Testis (tissue), 3 donors: ENCODE measurements around the gene ADAM15. TPM values are rescaled to one million over a fixed set of nuclear protein-coding genes. Genes with fewer than 3 reads are reported as not detected.

Source experiments
- DNase-seq: peaks from one replicate; pipeline ENCODE4 v3.0.0-alpha.2; 2019
- H3K27ac ChIP-seq, 2 donors: fragments of 200-600 bp; sonication (generic); one replicate each; pipeline ENCODE4 v1.5.1; 2019
- H3K27me3 ChIP-seq: fragments of 200-600 bp; sonication (generic); one replicate; pipeline ENCODE4 v1.5.1; 2019
- H3K36me3 ChIP-seq: fragments of 200-600 bp; sonication (generic); one replicate; pipeline ENCODE4 v1.5.1; 2017; ENCODE audit warnings: low read depth; ENCODE audit errors: missing control alignments
- H3K4me1 ChIP-seq: fragments of 200-600 bp; sonication (generic); one replicate; pipeline ENCODE4 v1.5.1; 2019
- H3K4me3 ChIP-seq, 2 donors: fragments of 200-600 bp; sonication (generic); one replicate each; pipeline ENCODE4 v1.5.1; 2017 to 2019
- H3K9me3 ChIP-seq: fragments of 200-600 bp; sonication (generic); one replicate; pipeline ENCODE4 v1.5.1; 2017
- CTCF ChIP-seq, 3 experiments: fragments of 450-650 bp in 2 of 3; fragments of 200-600 bp in 1 of 3; sonication (generic) in 1 of 3; IDR thresholded peaks; one replicate each; pipeline ENCODE4 v1.5.1; 2016 to 2019; ENCODE audit warnings: antibody characterized with exemption in 3 of 3, mild to moderate bottlenecking in 2 of 3, moderate library complexity in 1 of 3
- POLR2A ChIP-seq: fragments of 450-650 bp; IDR thresholded peaks from one replicate; pipeline ENCODE4 v1.6.1; 2017; ENCODE audit warnings: antibody characterized with exemption, mild to moderate bottlenecking, moderate library complexity
- WGBS, 2 donors: methylation state at CpG; one replicate each; pipeline ENCODE4 v1.1.5; 2018; 5-methylcytosine and 5-hydroxymethylcytosine counted together
- intact Hi-C: fragments of 100-400 bp; cut with DNase I; formaldehyde crosslinking; loops from one replicate; pipeline ENCODE4 v1.15.1; 2023; ENCODE audit warnings: low total_unique reads
- polyA plus RNA-seq: library from polyadenylated mRNA; stranded (reverse); fragments of 350-450 nt; fragmentation: Illumina TruSeq; extraction: RNeasy Lipid Tissue Mini Kit (QIAGEN cat#74804); gene quantifications from one replicate; pipeline ENCODE4 v1.2.3, GENCODE V29; 2014; ENCODE audit warnings: low read depth, low replicate concordance; ENCODE audit not compliant: insufficient read depth
- total RNA-seq, 2 donors: library from RNA; depleted of rRNA; stranded (reverse); fragments of >200 nt; gene quantifications; one replicate each; pipeline ENCODE4 v1.2.3, GENCODE V29; 2016

The ADAM15 gene
- total and polyA plus RNA-seq, 3 donors from 2014 or later = 30.7 to 42.6 (median 34.5) TPM

DNA sequence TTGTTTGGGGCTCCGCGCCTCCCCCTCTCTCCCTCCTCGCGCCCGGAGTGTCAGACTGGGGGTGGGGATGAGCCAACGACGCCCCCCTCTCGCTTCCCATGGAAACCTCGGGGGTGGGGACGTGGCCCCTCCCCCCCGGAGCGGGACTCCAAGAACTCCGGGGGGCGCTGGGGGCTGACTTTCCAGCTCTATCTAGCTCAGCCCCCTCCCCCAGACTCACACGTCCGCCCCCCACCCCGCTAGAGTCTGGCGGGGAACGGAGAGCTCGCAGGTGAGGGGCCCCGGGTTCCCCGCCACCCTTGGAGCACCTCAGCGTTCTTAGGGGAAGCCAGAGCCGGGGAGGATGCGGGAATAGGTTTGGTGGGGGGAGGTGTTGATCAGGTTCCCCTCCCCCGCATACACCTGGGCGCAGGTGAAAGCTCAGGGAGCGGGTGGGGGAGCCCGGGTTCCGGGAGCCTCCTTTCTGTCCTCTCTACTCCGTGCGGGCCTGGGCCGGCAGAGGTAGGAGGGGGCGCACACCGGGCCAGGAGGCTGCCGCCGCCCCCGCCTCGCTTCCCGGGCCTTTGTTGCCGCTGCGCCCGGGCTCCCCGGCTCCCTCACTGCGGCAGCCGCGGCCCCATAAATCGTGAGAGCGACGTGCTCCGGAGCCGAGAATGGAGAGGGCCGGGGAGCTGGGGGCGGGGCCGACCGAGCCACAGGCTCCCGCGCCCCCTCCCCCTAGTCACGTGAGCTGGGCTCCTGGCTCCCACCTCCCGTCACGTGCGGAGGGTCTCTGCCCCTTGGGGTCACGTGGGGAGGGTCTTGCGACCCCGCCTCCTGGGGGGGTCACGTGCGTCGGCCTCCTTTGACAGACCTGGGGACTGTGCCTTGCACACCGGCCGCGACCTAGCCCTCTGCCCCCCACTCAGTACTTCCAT, 29.5 kb downstream of the ADAM15 start:
- TF ChIP-seq POLR2A (no peak), CTCF (IDR thresholded peaks at IDR 0.05) (no peak)
- 1 to 3% methylated on average over 14 to 40 of the region's 71 CpGs for WGBS, 2 donors
- Histone ChIP-seq H3K27me3 (no peaks in the 10 kb centered on the region), H3K36me3 (no peaks in the 10 kb centered on the region), H3K9me3 (no peaks in the 10 kb centered on the region), H3K4me1 (peaks cover 43% of the 10 kb centered on the region), H3K27ac (no peak overlapping the region), H3K4me3 (peak overlapping the region; percentile 18 to 21)
- DNase-seq = no peak
- intact Hi-C loops = no loop called here

DNA sequence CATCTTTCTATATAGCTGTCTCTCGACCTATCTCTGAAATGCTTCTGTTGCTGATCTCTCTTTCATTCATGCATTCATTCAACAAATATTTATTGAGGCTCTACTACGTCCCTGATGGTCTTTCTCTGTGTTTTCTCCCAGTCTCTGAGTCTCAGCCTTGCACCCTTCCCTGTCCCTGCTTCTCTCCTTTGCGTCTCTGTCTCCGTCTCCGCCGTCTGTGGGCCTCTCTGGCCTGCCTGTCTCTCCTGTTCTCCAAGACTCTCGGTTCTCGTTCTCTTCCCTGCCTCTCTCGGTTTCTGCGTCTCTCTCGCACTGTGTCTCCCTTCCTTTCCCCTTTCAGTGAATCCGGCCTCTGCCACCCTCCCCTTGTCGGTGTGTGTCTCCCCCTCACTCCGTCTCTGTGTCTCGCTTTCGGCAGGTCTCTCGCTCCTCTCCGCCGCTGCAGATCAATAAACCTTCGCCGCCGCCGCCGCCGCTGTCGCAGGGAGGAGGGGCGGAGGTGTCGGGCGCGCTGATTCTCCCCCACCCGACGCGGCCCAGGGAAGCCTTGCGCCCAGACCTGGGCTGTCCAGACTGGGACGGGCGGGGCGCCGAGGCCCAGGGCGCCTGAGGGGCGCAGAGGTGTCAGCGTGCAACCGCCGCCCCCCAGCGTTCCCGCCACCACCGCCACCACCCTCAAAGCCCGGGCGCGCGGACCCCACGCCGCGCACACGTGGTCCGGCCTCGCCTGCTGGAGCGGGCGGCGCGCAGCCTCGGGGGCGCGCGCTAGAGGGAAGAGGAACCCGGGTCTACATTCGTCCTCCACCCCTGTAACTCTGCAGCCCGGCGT, 30.6 kb downstream of the ADAM15 start:
- TF ChIP-seq POLR2A (no peak), CTCF (IDR thresholded peaks at IDR 0.05) (no peak)
- no peaks in the 10 kb centered on the region for H3K9me3 ChIP-seq
- DNase-seq = no peak
- intact Hi-C loops = no loop called here
- peaks cover 53% of the 10 kb centered on the region for H3K4me1 ChIP-seq
- H3K27ac ChIP-seq = no peak overlapping the region
- H3K27me3 ChIP-seq = no peaks in the 10 kb centered on the region
- 2 to 5% methylated on average over 18 to 66 of the region's 68 CpGs for WGBS, 2 donors
- H3K4me3 ChIP-seq = peak overlapping the region; percentile 13 to 36
- no peaks in the 10 kb centered on the region for H3K36me3 ChIP-seq

DNA sequence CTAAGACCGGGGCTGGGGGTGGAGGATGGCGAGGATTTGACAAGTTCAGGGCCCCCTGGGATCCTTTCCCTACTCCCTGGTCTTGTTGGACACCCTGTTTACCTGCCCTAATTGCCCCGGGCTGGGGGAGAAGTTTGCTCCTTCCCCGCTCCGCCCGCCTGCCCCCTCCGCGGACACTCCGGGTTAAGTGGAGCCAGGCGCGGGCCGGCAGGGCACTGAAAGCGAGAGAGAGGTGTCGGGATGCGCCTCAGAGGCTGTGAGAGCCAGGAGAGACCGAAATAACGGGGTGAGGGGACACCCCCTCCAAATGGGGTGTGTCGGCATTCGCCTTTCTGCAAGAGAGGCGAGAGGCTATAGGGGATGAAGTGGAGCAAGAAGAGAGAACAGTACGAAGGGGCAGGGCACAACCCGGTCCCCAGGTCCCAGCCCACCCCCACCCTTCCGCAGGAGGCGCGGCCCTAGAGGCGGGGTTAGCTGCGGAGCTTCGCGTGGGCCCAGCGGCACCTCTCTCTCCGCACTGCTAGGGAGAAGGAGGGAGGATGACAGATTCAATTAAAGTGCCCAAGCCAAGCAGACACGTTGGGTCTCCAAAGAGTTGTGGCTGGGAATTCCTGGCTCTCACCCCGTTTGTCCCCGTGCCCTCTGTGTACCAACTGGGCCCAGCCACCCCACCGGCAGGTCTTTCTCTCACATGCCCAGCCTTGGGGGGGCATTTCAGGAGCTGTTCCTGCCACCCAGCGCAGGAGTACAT, 31.4 kb downstream of the ADAM15 start:
- intact Hi-C loops = no loop called here
- DNase-seq = no peak
- 3 to 5% methylated on average over 20 to 36 of the region's 36 CpGs for WGBS, 2 donors
- TF ChIP-seq POLR2A = no peak
- no peak for TF ChIP-seq CTCF (IDR thresholded peaks at IDR 0.05)
- no peaks in the 10 kb centered on the region for H3K9me3 ChIP-seq
- no peaks in the 10 kb centered on the region for H3K36me3 ChIP-seq
- H3K4me1 ChIP-seq = peaks cover 55% of the 10 kb centered on the region
- no peaks in the 10 kb centered on the region for H3K27me3 ChIP-seq
- H3K4me3 ChIP-seq = peak overlapping the region; percentile 13 to 36
- H3K27ac ChIP-seq = no peak overlapping the region

GRCh38 chr1:155083052-155083541, 32.0 kb downstream of the ADAM15 start:
- H3K27ac ChIP-seq = no peak overlapping the region
- no peaks in the 10 kb centered on the region for H3K36me3 ChIP-seq
- WGBS, 2 donors = 31 to 62% methylated on average over 3 to 6 of the region's 6 CpGs
- DNase-seq = no peak
- H3K4me1 ChIP-seq = peaks cover 54% of the 10 kb centered on the region
- H3K9me3 ChIP-seq = no peaks in the 10 kb centered on the region
- H3K4me3 ChIP-seq = no peak overlapping the region
- intact Hi-C loops = no loop called here
- H3K27me3 ChIP-seq = no peaks in the 10 kb centered on the region
- no peak for TF ChIP-seq POLR2A
- TF ChIP-seq CTCF (IDR thresholded peaks at IDR 0.05) = no peak
